SKM-1 (cell line): ENCODE measurements around the gene NEGR1.

Experiments used
- DNase-seq: peaks from one replicate; lab custom pipeline; 2025; ENCODE audit not compliant: unreplicated experiment; lab: John Stamatoyannopoulos, UW

The NEGR1 gene

DNA sequence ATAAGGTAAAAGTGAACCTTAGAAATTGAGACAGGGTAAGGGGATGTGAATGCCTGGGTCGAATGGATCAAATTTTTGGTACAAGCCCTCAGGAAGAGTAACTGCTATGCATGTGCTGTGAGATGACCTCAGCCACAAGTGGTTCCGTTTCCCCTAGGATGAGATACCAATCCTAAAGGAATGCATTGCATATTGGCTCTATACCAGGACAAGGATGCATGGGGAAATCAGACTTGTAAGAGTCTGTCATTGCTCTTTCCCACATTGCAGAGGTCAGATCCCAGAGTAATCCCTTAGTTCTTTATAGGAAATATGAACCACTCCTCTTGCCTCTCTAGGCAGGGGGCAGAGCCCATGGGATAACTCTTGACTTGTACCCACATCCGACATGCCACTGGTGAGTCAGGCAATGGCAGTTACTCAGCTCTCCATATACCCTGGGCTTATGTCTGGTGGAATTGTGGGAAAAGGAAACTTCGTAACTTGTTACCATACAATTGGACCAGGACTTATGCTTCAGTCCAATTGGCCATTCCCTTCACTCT is 773.2 kb downstream of the NEGR1 start:
- no peak for DNase-seq

DNA sequence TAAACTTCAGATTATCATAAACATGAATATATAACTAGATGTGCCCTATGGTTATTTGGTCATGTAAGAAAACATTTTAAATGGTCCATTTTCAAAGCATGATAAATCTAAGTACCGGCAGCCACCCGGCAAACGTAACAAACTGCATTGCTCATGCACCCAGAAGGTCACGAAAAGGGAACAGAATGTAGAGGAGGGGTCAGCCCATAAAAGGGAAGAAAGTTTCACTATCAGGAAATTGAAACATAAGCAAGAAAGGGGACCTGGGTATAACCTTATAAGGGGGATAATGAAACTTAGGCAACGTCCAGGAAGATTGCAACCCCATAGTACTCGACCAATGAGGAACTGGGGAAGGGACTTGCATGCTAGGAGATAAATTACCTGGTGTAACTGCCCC is 780.3 kb downstream of the NEGR1 start:
- peak; percentile 8 for DNase-seq

DNA sequence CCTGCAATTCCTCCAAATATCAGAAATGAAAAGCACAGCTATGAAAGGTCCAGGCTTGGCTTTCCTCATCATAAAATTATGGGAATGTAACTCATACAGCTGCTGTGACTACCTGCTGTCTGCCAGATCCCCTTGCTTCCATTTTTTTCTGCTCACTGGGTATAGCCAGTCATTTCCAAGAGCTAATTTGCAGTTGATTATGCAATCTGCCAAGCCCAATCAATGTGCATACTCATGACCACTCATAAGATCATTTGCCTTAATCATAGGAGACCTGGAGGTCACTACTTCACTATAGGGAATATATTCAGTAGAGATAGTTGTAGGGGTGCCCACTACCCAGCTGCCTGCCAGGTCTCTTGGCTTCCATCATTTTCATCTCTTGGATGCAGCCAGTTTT is 783.8 kb downstream of the NEGR1 start:
- DNase-seq, result no peak

DNA sequence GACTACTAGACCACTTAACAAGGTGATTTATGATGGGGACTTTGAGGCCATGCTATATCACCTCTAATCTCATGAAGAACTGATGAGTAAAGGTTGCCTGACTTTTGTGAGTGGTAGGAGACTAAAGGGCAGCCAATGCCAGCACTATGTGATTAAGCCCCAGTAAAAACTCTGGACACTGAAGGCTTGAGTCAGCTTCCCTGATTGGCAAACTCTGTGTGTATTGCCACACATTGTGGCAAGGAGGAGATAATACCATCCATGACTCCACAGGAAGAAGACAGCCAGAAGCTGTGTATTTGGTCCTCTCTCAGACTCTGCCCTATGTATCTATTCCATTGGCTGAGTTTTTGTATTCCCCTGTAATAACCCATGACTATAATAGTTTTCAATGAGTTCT is 788.2 kb downstream of the NEGR1 start:
- no peak for DNase-seq

DNA sequence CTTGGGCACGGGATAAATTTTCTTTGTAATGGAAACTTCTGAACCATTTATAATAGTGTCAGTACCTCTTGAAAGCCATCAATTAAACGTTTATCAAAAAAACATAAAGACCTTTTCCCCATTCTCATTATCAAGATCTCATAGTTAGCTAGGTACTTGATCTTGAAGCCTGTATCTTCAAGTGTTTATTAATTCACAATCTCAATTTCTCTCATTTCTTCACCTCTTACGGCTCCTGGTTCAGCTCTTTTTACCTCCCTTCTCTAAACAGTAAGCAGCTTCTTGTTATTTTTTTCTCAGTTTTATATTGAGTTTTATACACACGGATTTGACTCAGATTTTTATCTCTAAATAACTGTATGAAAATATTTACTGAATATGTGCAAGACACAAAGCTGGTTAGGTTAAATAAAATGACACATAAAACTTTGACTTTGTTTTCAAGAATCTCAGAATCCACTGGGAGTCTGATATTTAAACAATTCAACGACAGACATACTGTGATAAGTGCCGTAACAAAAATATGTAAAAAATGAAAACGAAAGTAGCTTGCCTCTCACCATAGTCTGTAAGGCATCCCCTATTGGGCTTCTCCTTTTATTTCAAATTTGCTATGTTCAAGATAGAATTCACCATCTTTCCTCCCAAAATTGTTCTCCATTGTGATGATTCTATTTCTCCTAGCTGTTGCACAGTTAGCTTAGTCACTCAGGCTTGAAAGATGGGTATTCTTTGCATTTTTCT is 789.9 kb downstream of the NEGR1 start:
- no peak for DNase-seq

DNA sequence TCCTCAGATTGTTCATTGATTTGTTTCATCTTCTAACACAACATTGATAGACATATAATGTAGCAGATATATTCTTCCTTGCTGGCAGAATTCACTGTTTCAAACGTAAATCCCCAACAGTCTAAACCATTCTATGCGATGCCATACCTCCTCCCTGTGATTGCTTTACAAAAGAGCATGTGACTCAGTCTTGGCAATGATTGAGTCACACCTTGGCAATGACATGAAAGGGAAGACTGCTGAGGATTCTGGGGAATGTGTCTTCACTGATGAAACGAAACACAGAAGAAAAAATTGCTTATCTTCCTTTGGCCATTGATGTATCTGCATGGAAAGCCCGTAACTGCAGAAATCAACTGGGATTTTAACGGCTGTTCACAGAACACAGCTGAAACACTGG is 791.9 kb downstream of the NEGR1 start:
- no peak for DNase-seq

DNA sequence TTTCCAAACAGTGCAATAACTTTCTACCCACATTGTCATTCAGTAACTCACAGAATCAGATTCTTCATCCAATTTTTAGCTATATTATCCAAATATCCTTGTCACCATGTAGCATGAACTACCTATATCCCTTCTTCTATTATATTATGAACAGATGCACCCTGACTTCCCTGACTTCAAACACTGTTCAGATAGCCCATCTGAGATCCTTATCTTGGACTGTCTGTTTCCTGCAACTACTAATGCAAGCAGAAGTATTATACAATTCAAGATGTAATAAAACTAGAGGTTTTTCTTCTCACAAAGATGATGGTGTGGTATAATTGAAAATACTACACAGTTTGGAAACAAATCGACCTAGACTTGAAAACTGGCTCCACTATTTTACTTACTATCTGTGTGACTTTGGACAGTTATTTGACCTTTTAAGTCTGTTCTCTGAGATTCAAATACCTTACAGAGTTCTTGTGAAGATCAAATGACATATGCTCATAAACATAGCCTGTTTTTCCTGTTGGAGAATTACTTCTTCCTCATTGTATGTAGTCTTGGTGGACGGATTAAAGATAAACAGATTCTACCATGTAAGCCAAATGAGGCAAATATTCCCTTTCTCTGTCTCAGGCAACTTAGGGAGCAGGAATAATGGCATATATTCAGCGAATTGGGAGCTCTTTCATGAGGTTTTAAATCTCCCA is 793.6 kb downstream of the NEGR1 start:
- no peak for DNase-seq

DNA sequence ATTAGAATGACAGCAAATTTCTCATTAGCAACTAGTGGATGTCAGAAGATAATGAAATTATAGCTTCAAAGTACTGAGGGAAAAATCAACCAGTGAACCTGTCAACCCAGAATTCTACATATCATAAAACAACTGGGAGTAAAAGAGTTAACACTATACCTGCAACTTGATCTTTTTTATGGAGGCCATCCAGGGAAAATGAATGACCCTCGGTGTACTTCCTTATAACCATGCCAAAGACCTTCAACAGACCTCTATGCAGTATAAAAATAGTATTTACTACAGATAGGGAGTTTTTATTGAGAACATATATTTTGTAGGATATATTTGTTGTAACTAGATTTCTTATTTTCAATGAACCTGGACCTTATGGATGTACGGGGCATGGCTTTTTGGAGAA is 809.0 kb downstream of the NEGR1 start:
- DNase-seq, result no peak

DNA sequence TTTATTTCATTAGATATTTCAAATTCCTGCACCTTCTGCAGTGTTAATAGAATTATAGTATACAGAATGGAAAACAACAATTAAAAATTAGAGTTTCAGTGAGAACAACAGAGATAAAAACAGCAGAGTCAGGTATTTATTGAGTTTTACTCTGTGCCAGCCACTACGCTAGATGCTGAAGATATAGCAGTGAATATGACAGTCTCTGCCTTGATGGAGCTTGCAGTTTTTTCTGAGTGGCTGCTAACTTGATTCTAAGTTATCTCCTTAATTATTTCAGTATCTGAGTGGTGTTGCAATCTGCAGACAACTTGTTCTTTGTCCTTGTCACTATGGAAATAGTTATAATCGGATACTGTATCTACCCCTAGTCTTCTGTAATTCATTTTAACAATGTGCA is 817.2 kb downstream of the NEGR1 start:
- DNase-seq, result no peak

DNA sequence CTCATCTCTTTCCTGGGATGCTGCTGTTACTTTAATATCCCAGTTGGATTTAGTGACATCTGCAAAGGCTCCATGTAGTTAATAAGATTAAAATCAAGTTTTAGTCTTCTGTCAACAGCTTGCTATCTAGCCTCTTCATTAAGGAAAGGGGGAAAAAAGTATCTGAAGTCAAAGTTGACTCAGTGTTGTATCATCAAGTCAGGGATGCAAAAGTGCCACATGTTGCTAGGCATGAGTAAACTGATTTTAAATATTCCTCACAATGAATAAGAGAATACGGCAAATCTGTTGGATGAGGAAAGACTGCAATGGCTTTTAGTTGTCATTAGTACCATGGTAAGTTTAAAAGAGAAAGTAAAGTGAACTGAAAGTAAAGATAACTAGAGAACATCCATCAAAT is 818.3 kb downstream of the NEGR1 start:
- no peak for DNase-seq

DNA sequence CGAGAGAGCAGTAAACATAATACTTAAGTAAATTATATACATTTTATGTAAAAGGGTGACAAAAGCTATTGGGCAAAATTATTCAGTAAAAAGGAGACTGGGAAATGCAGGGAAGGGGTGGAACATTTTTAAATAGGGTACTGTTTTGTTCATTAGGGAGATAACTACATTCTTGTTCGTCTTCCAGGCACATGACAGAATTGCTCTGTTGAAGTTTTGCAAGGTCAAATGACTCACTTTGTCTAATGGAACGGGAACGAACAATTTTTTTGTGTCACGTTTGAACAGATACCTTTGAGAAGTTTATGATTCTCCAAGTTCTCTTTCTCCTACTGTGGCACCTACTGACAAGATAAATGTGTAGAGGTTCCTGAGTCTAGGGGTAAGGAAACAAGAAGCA is 819.2 kb downstream of the NEGR1 start:
- no peak for DNase-seq

DNA sequence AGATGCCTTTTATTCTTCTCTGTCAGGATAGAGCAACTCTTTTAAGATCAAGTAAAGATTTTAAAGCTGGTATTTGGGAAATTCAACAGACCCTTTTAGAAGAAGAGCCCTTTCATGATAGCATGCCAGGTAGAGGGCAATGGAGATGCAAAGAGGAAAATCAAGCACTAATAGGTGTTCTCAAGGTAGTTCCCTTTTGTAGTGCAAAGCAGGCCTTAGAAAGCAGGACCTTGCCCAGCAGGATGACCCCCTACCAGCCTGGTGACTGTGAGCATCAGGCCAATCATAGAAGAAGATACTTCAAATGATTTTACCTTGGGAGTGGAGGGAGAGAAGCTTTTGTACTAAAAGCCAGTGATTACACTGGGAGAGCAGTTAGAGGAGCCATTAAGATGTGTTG is 820.1 kb downstream of the NEGR1 start:
- no peak for DNase-seq

DNA sequence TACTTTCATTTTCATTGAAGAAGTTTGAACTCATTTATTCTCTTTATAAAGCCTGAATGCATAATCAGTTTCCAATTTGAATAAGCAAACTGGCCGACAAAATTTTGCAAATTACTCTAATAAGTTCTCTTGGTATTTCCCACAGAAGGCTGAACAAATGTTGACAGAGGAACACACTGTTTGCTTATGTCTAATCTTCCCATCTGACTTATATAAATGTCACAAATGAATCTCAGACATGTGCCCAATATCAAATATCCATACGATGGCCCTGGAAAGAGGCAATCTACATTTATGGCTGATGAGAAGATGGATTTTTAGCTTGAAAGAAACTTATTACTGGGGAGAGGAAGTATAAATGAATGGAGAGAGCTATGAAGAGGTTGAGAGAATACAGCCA is 820.9 kb downstream of the NEGR1 start:
- DNase-seq, result no peak

DNA sequence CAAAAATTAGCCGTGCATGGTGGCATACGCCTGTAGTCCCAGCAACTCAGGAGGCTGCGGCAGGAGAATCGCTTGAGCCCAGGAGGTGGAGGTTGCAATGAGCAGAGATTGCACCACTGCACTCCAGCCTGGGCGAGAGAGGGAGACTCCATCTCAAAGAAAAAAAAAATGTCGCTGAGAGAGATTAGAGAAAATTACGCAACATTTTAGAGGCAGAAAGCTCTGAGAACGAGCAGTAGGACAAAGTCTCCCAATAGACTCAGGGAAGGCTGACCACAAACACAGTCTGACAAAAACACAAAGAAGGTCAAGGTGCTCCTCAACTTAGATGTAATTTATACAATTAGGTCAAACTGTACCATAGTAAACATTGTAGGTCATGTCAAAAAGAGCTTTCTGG is 833.9 kb downstream of the NEGR1 start:
- DNase-seq, result no peak

DNA sequence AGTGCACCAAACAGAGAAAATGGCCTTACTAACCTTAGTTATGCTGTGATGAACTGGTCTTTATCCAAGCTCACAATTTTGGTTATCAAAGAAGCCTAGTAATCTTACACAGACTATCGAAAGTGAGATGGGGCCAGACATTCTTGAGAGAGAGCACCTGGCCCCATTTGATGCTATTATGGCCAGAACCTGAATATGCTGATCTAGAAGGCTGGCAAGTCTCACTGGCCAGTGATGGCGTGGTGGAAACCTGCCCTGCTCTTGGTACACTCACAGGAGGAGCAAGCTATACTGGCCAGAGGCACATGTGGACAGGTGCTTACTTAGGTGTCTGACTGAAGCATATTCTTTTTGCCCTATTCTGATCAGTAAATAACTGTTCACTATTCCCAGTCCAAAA is 843.7 kb downstream of the NEGR1 start:
- DNase-seq, result no peak

DNA sequence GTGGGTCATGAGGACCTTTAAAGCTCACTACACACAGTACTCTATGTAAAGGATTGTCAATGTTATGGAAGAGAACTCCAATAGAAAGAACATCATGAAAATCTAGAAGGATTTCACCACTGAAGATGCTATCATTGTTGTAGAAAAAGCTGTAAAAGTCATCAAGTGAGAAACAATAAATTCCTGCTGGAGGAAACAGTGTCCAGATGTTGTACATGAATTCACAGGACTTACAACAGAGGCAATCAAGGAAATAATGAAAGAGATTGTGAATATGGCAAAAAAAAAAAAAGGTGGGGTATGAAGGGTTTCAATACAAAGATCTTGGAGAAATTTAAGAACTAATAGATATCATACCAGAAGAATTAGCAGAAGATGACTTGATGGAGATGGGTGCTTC is 846.4 kb downstream of the NEGR1 start:
- no peak for DNase-seq

DNA sequence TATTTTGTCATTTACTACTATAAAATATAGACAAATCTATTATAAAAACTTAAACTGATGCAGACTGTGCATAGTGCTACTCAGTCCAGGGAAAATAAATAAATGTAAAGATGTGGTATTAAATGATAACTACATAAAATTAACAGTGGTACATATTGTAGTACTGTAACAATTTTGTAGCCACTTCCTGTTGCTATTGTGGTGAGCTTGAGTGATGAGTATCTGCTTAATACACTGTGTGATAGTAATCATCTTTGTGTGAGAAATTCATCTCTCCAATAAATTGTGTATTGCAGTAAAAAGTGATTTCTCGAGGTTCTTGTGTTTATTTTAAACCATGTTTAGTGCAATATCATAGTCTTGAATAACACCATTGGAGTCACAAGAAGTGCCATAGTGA is 848.1 kb downstream of the NEGR1 start:
- no peak for DNase-seq

DNA sequence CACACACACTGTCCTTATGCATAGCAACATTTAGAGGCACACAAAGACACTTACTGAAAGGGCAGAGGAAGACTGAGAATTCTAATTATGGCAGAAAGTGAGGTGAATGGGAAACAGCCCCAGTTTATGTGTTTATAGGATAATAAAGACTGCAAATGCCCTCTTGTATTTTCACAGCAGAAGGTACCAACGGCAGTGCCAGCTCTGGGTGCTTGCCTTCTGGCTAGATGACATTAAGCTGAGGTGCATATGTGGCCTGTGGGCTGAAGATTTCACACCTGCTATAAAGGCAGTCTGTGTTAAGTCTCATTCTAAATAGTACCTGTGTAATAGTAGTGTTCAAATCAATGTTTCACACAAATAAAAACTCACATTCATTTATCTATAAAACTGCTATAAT is 854.3 kb downstream of the NEGR1 start:
- no peak for DNase-seq

DNA sequence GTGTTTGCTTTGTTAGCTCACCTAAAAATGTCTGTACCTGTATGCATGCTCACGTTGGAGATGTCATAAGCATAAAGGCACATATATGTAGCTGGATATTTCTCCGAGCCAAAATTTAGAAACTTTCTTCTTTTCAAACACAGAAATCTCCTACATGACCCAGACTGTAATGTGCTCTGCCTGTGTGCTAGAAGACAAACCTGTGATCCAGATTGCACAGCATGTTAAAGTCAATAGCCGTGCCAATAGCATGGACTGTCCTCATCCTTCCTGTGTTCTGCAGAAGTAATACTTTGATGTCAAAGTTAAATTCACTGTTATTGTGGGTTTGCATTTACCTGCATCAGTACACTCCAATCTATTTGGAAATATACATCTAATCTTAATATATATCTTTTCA is 855.3 kb downstream of the NEGR1 start:
- DNase-seq, result no peak

DNA sequence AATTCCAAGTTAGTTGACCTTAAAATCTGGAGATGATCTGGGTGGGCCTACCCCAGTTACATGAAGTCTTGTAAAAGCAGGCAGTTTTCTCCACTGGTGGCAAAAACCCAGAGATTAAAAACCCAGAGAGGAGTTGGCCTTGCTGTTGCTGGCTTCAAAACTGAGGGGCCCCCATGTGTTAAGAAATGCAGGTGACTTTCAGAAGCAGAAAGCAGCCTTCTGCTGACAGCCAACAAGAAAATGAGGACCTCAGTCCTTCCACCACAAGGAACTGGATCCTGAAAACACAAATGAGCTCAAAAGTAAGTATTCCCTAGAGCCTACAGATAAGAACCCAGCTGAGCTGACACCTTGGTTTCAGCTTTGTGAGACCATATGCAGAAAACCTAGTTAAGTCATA is 857.8 kb downstream of the NEGR1 start:
- no peak for DNase-seq

DNA sequence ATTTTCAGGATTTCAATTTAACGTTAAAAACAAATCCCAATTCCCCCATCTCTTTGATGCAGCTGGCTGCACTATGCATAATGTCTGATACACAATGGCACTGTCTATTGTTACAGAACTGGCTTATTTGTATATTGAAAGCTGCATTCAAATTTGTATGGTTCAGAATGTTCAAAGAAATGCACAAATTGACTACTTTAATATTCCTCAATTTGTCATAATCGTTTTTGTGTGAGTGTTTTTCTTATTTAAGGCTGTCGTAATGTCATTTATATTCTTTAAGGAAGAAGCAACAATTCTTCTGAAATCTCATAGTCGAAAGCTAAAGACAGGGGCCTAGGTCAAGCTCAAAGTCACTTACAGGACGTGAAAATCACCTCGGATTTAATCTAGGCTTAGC is 860.1 kb downstream of the NEGR1 start:
- DNase-seq, result no peak

DNA sequence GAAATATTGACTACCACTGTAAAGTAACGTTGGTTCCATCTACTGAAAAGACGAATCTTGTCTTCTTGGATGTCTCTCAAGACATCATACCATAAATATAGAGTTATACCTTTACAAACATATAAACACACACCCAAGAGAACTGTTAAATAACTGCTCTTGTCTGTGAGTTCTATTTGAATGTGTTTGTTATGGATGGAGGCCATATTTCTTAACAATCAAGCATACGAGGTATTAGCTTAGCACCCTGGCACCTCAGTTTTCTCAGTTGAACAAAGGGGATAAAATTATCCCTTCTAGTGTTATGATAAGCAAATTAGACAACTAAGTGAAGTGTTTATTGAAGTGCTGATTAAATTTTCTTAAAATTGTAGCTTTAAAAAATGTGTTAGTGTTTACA is 864.9 kb downstream of the NEGR1 start:
- no peak for DNase-seq

DNA sequence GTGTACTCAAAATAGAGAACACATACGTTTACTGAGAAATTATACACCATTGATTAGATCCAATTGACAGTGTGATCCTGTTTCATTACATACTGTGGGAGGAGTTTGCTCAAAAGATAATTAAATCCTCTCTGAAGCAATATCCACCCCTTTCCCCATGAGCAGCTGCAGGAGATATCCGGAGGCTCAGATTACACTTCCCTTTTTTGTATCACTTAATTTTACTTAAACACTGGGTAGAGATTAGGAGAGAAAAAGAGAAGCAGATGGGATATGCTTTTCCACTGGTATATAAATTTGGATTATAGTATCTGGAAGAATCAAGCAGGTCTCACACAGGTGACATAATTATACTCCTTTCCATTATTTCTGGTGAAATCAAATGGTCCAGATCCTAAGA is 868.2 kb downstream of the NEGR1 start:
- DNase-seq, result peak; percentile 73
